GM12801 (cell line): ENCODE data around the gene GGA1.

Experiments used
- TF ChIP-seq, protein P1 (sequence below): IDR thresholded peaks from one replicate; pipeline ENCODE4 v1.5.1; 2011; ENCODE audit warnings: control low read depth; ENCODE audit not compliant: insufficient read length; ENCODE audit errors: extremely low read depth

Gene GGA1

DNA sequence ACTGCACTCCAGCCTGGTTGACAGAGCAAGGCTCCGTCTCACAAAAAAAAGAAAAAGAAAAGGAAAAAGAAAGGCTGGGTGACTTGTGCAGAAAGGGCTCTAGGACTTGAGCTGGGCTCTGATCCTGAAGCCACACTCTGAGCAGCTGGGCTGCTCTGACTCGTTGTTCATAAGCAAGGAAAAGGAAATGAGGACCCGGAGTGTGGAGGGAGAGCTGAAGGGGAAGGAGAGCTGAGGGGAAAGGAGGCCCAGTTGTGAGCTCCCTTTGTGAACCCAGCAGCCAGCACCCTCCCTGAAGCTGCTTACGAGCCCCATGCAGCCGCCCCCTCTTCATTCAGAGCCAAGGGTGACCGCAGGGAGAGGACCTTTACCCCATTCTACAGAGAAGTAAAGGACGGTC, 18.5 kb downstream of the GGA1 start:
- TF ChIP-seq, protein P1, sequence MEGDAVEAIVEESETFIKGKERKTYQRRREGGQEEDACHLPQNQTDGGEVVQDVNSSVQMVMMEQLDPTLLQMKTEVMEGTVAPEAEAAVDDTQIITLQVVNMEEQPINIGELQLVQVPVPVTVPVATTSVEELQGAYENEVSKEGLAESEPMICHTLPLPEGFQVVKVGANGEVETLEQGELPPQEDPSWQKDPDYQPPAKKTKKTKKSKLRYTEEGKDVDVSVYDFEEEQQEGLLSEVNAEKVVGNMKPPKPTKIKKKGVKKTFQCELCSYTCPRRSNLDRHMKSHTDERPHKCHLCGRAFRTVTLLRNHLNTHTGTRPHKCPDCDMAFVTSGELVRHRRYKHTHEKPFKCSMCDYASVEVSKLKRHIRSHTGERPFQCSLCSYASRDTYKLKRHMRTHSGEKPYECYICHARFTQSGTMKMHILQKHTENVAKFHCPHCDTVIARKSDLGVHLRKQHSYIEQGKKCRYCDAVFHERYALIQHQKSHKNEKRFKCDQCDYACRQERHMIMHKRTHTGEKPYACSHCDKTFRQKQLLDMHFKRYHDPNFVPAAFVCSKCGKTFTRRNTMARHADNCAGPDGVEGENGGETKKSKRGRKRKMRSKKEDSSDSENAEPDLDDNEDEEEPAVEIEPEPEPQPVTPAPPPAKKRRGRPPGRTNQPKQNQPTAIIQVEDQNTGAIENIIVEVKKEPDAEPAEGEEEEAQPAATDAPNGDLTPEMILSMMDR = no peak

DNA sequence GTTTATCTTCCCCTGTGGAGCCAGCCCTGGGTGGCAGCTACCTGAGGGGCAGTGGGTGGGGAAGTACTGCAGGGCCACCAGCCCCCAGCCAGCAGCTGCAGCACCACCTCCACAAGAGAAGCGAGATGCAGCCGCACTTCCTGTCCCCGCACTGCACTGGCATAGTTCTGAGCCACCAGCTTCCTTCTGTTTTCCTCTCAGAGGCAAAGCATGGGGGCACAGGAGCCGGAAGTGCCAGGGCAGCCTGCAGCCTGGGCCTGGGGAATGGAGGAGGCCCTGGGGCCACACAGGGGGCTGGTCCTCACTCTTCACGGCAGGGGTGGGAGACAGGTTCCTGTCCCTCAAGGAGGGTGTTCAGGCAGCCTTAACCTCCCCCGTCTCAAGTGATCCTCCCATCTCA, 18.9 kb downstream of the GGA1 start:
- TF ChIP-seq, protein P1 = no peak

DNA sequence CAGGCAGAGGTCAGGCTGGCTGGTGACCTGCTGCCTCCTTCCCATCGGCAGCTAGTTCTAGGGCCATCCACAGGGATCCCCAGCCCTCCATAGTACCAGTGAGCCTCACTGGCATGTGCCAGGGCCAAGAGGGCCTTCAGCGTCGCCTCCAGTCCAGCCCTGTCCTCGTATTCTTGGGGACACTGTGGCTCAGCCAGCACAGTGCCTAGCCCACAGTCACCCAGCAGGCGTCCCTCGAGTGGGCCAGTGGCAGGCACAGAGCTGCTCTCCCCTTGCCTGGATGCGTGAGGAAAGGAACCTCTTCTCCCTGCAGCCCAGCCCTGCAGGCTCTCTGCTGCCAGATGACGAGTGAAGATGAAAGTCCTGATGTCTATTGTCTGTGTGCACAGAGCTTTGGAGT, 20.2 kb downstream of the GGA1 start:
- TF ChIP-seq, protein P1 = no peak

DNA sequence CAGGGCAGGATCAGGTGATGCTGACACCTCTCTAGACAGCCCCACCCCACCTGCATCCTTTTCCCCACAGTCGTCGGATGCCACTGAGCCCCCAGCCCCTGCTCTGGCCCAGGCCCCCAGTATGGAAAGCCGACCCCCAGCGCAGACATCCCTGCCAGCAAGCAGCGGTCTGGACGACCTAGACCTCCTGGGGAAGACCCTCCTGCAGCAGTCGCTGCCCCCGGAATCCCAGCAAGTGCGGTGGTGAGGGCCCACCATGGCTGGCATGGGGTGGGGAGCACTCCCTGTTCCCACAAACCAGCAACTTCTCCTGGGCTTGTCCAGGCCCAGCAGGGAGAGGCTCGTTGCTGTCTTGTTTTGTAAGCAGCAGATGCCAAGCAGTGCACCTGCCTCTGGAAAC, 21.3 kb downstream of the GGA1 start:
- TF ChIP-seq, protein P1 = no peak

DNA sequence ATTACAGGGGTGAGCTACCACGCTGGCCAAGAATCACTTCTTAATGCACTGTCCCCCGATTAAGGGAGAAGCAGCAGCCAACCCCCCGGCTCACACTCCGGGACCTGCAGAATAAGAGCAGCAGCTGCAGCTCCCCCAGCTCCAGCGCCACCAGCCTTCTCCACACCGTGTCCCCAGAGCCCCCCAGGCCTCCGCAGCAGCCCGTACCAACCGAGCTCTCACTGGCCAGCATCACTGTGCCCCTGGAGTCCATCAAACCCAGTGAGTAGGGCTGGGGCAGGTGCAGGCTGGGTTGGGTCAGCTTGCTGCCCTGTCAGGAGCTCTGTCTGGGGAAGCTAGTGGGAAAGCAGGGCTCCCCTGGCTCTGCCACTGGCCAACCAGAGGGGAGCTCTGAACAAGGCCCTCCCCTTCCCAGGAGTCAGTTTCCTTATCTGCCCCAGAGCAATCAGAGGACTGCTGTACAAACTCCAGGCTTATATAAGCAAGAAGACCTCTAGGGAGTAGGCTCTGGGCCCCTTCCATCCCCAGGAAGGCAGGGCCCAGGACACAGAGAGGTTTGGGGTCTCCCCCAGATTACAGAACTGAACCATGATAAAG, 22.3 kb downstream of the GGA1 start:
- TF ChIP-seq, protein P1 = no peak

DNA sequence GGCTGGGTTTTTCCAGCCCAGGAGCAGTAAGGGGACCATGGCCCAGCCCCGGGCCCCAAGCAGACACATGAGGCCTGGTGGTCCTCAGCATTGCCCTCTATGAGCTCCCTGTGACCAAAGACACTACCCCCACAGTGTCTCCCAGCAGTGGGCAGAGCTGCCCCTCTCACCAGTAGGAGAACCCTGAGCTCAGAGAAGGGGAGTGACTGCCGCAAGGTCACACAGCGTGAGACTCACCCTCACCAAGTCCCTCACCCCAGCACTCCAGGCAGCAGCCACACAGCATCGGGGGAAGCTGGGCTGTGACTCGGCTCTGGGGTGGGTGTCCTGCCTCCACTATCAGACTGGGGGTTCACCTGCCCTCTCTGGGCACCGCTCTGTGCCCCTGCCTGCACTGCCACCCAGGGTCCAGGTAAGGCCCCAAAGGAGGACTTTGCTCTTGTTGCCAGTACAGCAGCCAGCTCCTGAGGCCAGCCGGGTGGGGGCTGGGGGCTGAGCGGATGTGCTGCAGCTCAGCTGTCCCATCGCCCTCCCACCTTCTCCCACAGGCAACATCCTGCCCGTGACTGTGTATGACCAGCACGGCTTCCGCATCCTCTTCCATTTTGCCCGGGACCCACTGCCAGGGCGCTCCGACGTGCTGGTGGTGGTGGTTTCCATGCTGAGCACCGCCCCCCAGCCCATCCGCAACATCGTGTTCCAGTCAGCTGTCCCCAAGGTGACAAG, 23.0 kb downstream of the GGA1 start:
- TF ChIP-seq, protein P1 = no peak

DNA sequence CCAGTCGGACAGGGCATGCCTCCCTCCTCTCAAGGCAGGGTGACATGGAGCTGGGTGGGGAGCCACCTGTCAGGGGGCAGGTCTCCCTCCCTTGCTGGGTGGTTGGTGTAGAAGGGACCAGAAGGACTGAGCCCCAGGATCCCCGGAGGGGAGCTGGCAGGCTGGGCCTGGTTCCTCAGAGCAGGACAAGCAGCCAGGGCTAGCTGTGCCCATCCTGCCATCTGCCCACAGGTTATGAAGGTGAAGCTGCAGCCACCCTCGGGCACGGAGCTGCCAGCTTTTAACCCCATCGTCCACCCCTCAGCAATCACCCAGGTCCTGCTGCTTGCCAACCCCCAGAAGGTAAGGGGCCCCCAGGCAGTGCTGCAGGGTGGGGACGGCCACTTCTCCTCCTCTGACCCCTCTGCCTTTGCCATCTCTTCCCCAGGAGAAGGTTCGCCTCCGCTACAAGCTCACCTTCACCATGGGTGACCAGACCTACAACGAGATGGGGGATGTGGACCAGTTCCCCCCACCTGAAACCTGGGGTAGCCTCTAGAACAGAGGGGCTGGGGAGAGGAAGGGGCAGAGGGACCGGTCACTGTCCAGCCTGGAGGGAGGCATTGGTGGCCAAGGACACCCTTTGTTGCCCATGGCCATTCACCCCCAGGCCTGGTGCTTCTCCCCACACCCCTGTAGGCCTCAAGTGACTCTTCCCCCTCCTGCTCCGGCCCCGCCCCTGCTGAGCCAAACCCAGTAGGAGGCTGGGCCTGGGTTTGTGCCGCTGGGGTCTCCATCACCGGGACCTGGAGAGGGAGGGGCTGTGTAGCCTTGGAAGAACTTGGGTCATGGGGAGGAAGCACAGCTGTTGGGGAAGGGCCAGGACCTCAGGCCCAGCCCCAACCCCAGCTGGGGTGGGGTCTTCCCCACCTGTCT, 23.8 kb downstream of the GGA1 start:
- TF ChIP-seq, protein P1 = no peak
